ENCODE data around the gene ADGRL1. TPM values are rescaled to one million over a fixed set of nuclear protein-coding genes. Genes with fewer than 3 reads are reported as not detected.

The ADGRL1 gene
- total RNA-seq, 1 experiment from 2014 or later: 88.6 TPM

DNA sequence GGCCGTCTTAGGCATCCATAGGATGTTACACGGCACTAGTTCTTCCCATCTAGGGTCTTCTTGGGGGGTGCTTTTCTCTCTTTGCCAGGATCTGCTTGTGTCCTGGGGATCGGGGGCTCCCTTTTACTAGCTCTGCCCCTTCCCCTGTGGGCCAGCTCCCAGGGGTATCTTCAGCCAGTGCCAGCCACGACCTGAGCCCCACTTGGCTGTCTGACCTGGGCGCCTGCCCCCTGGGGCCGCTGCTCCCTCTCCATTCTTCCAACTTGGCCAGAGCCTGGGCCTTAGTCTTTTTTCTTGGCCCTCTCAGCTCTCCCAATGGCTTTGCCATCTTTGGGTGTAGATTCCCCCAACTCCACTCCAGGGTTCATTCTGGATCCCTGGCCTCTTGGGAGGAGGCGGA lies 91.5 kb downstream of the ADGRL1 start:
- no peak for ATAC-seq
- Histone ChIP-seq H3K4me2 (ENCODE audit: low read length) (peak overlapping the region; percentile 89), H3K9me2 (ENCODE audit: insufficient read depth) (no peaks in the 10 kb centered on the region), H3K4me3 (replicated peaks in 1 of 2; ENCODE audit: low read depth in 1 of 2, low read length in 2 of 2) (peak overlapping the region; percentile 81 to 88), H2AFZ (ENCODE audit: low read depth, low read length, poor library complexity, severe bottlenecking) (no peak overlapping the region), H3K27ac (ENCODE audit: low read depth, low read length) (peak overlapping the region; percentile 68), H3K9me3 (ENCODE audit: control insufficient read depth in 1 of 2, insufficient read depth in 1 of 2, low read depth in 1 of 2, low read length in 2 of 2) (no peaks in the 10 kb centered on the region), H4K20me1 (ENCODE audit: insufficient read depth) (no peaks in the 10 kb centered on the region), H3K79me2 (ENCODE audit: insufficient read depth, low read length) (peaks cover 27% of the 10 kb centered on the region), H3K9ac (ENCODE audit: low read length) (peak overlapping the region; percentile 27; the same call in 1 of the 2 replicates), H3K36me3 (ENCODE audit: control insufficient read depth in 1 of 2, insufficient read depth in 2 of 2, low read length in 2 of 2) (no peaks in the 10 kb centered on the region; a peak in 2 of 4 replicates), H3K27me3 (ENCODE audit: insufficient read depth, low read length) (no peaks in the 10 kb centered on the region), H3K4me1 (ENCODE audit: control insufficient read depth in 1 of 2, insufficient read depth in 2 of 2, low read length in 2 of 2) (peaks cover 36 to 47% of the 10 kb centered on the region in 2 experiments)
- RAD21 ChIA-PET (ENCODE audit: low non-redundant PET in 1 of 2, low total read pairs in 2 of 2, uncharacterized antibody in 2 of 2, unreplicated experiment in 2 of 2): no interaction called here
- intact Hi-C loops (cut with micrococcal nuclease): loop anchor here (1.0 to 5.0 kb wide), 2 partner anchors 42 to 234 kb away; partner anchors contain the start of gene MISP3
- no peak for DNase-seq (ENCODE audit: low read depth, low spot score)
- no peak for TF ChIP-seq ZNF274 (IDR thresholded peaks at IDR 0.05; ENCODE audit: low read depth, low read length)
- TF ChIP-seq CEBPB (IDR thresholded peaks at IDR 0.05; ENCODE audit: low read depth): no peak
- no peak for TF ChIP-seq POLR2AphosphoS5 (IDR thresholded peaks at IDR 0.05; ENCODE audit: low read depth, low read length)
- no peak for TF ChIP-seq ZFX (IDR thresholded peaks at IDR 0.05)
- TF ChIP-seq, protein P1, sequence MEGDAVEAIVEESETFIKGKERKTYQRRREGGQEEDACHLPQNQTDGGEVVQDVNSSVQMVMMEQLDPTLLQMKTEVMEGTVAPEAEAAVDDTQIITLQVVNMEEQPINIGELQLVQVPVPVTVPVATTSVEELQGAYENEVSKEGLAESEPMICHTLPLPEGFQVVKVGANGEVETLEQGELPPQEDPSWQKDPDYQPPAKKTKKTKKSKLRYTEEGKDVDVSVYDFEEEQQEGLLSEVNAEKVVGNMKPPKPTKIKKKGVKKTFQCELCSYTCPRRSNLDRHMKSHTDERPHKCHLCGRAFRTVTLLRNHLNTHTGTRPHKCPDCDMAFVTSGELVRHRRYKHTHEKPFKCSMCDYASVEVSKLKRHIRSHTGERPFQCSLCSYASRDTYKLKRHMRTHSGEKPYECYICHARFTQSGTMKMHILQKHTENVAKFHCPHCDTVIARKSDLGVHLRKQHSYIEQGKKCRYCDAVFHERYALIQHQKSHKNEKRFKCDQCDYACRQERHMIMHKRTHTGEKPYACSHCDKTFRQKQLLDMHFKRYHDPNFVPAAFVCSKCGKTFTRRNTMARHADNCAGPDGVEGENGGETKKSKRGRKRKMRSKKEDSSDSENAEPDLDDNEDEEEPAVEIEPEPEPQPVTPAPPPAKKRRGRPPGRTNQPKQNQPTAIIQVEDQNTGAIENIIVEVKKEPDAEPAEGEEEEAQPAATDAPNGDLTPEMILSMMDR (IDR thresholded peaks at IDR 0.05 in 2 of 3, conservative IDR thresholded peaks at IDR 0.05 in 1 of 3; ENCODE audit: borderline replicate concordance in 1 of 3, insufficient read depth in 1 of 3, low read depth in 2 of 3, low read length in 2 of 3): no peak
- TF ChIP-seq ZBTB33 (IDR thresholded peaks at IDR 0.05; ENCODE audit: extremely low read depth, insufficient replicate concordance, low read length): no peak
- TF ChIP-seq, protein P2, sequence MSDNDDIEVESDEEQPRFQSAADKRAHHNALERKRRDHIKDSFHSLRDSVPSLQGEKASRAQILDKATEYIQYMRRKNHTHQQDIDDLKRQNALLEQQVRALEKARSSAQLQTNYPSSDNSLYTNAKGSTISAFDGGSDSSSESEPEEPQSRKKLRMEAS (IDR thresholded peaks at IDR 0.05): no peak
- TF ChIP-seq RAD21 (IDR thresholded peaks at IDR 0.05; ENCODE audit: low read depth): no peak
- TF ChIP-seq SIN3A (IDR thresholded peaks at IDR 0.05; ENCODE audit: low read depth): no peak
- TF ChIP-seq EGR1 (IDR thresholded peaks at IDR 0.05; ENCODE audit: low read depth): no peak
- TF ChIP-seq ELF1 (IDR thresholded peaks at IDR 0.05; ENCODE audit: borderline replicate concordance, low read depth): no peak
- no peak for TF ChIP-seq REST (IDR thresholded peaks at IDR 0.05; ENCODE audit: low read depth)
- no peak for TF ChIP-seq FOSL1 (IDR thresholded peaks at IDR 0.05; ENCODE audit: low read depth)
- no peak for TF ChIP-seq SP1 (IDR thresholded peaks at IDR 0.05; ENCODE audit: low read depth)
- no peak for TF ChIP-seq ATF3 (IDR thresholded peaks at IDR 0.05)
- TF ChIP-seq EZH2 (IDR thresholded peaks at IDR 0.05): no peak
- no peak for TF ChIP-seq JUND (IDR thresholded peaks at IDR 0.05)
- no peak for TF ChIP-seq CBX3 (IDR thresholded peaks at IDR 0.05; ENCODE audit: low read depth)
- CTCF ChIA-PET: interaction anchor here (0.6 to 3.2 kb wide), 9 partner anchors 23 to 267 kb away, joined by 3 to 18 read pairs (median 3); partner anchors contain the start of genes ADGRE5, ASF1B, MISP3 and RFX1
- POLR2A ChIA-PET: no interaction called here
- no TSS peak for BruUV-seq (replicated peaks)
